GM23338 (cell line): Measurements from ENCODE around the gene BZW2. TPM values are rescaled to one million over a fixed set of nuclear protein-coding genes. Genes with fewer than 3 reads are reported as not detected.

ENCODE experiments used
- ATAC-seq: fragments of 200-7000 bp; cut with Tn5 transposase; 3 replicates; pipeline ENCODE4 v1.9.1; 2020
- DNase-seq: peaks from one replicate; pipeline ENCODE4 v3.0.0-alpha.2; 2015; ENCODE audit warnings: low spot score
- H2AFZ ChIP-seq: fragments of 200-600 bp; sonication (generic); 2 replicates; pipeline ENCODE4 v1.8.0; 2016; ENCODE audit warnings: antibody characterized with exemption, mild to moderate bottlenecking, moderate library complexity
- H3F3A ChIP-seq: fragments of 200-600 bp; sonication (generic); replicated peaks from 2 replicates; pipeline ENCODE4 v1.8.0; 2017; ENCODE audit warnings: antibody characterized with exemption, mixed run types, low read depth
- H3K27ac ChIP-seq: fragments of 200-600 bp; sonication (generic); 2 replicates; pipeline ENCODE4 v1.6.1; 2016; ENCODE audit warnings: low read depth
- H3K27me3 ChIP-seq: fragments of 200-600 bp; sonication (generic); 2 replicates; pipeline ENCODE4 v1.8.0; 2016; ENCODE audit warnings: mild to moderate bottlenecking, mixed run types, moderate library complexity; ENCODE audit not compliant: insufficient read depth
- H3K36me3 ChIP-seq: fragments of 200-600 bp; sonication (generic); 2 replicates; pipeline ENCODE4 v1.8.0; 2016; ENCODE audit warnings: mild to moderate bottlenecking; ENCODE audit not compliant: insufficient read depth
- H3K4me1 ChIP-seq: fragments of 200-600 bp; sonication (generic); 2 replicates; pipeline ENCODE4 v1.8.0; 2016; ENCODE audit warnings: mild to moderate bottlenecking, moderate library complexity; ENCODE audit not compliant: insufficient read depth
- H3K4me2 ChIP-seq: fragments of 200-600 bp; sonication (generic); 2 replicates; pipeline ENCODE4 v1.7.1; 2017; ENCODE audit warnings: mixed run types
- H3K4me3 ChIP-seq: fragments of 200-600 bp; sonication (generic); 2 replicates; pipeline ENCODE4 v1.6.1; 2016; ENCODE audit warnings: mixed run types
- H3K79me2 ChIP-seq: fragments of 200-600 bp; sonication (generic); replicated peaks from 2 replicates; pipeline ENCODE4 v1.8.0; 2017; ENCODE audit warnings: mild to moderate bottlenecking; ENCODE audit not compliant: insufficient read depth
- H3K9me2 ChIP-seq: fragments of 200-600 bp; sonication (generic); 2 replicates; pipeline ENCODE4 v1.8.0; 2017; ENCODE audit not compliant: insufficient read depth
- H4K20me1 ChIP-seq: fragments of 200-600 bp; sonication (generic); replicated peaks from 2 replicates; pipeline ENCODE4 v1.8.0; 2017; ENCODE audit warnings: mild to moderate bottlenecking; ENCODE audit not compliant: insufficient read depth
- H3K27ac Mint-ChIP-seq: 2 replicates; pipeline ENCODE4 v1.8.0; 2020; ENCODE audit warnings: inconsistent platforms, mild to moderate bottlenecking, moderate library complexity, mixed read lengths
- H3K27me3 Mint-ChIP-seq: 3 replicates; pipeline ENCODE4 v1.8.0; 2022; ENCODE audit warnings: low read depth, mild to moderate bottlenecking, moderate library complexity, mixed read lengths, inconsistent platforms; ENCODE audit not compliant: insufficient read depth, poor library complexity
- H3K36me3 Mint-ChIP-seq: 3 replicates; pipeline ENCODE4 v1.8.0; 2021; ENCODE audit warnings: low read depth, mild to moderate bottlenecking, inconsistent platforms, moderate library complexity, mixed read lengths
- H3K4me1 Mint-ChIP-seq: 3 replicates; pipeline ENCODE4 v1.8.0; 2020; ENCODE audit warnings: mild to moderate bottlenecking, inconsistent platforms, mixed read lengths
- H3K4me3 Mint-ChIP-seq: 3 replicates; pipeline ENCODE4 v1.8.0; 2021; ENCODE audit warnings: moderate library complexity, mild to moderate bottlenecking, inconsistent platforms, mixed read lengths
- H3K9me3 Mint-ChIP-seq: 3 replicates; pipeline ENCODE4 v1.8.0; 2020; ENCODE audit warnings: moderate library complexity, mild to moderate bottlenecking, inconsistent platforms, mixed read lengths
- CREB1 ChIP-seq: fragments of 250-450 bp; sonication (Bioruptor Pico); IDR thresholded peaks from 2 replicates; pipeline ENCODE4 v1.5.0; 2020; ENCODE audit warnings: low read depth, mild to moderate bottlenecking, moderate library complexity
- CTCF ChIP-seq, 2 experiments: fragments of 200-600 bp in 1 of 2; sonication (generic) in 1 of 2; conservative IDR thresholded peaks; 2 replicates each; pipeline versions ENCODE4 v1.5.1 to v1.6.1; 2016 to 2017; ENCODE audit warnings: antibody characterized with exemption in 2 of 2, low read depth in 2 of 2, mild to moderate bottlenecking in 2 of 2, moderate library complexity in 1 of 2
- ETS1 ChIP-seq: IDR thresholded peaks from 2 replicates; pipeline ENCODE4 v1.6.1; 2016; ENCODE audit warnings: antibody characterized with exemption
- EZH2 ChIP-seq: fragments of 200-600 bp; sonication (generic); IDR thresholded peaks from one replicate; pipeline ENCODE4 v1.8.0; 2017; ENCODE audit warnings: antibody characterized with exemption, mild to moderate bottlenecking, low read depth; ENCODE audit not compliant: unreplicated experiment
- JUNB ChIP-seq: IDR thresholded peaks from one replicate; pipeline ENCODE4 v1.6.1; 2016; ENCODE audit warnings: antibody characterized with exemption; ENCODE audit not compliant: unreplicated experiment
- REST ChIP-seq: IDR thresholded peaks from one replicate; pipeline ENCODE4 v1.6.1; 2018; ENCODE audit warnings: antibody characterized with exemption; ENCODE audit not compliant: unreplicated experiment
- STAT1 ChIP-seq: IDR thresholded peaks from one replicate; pipeline ENCODE4 v1.6.1; 2016; ENCODE audit warnings: antibody characterized with exemption; ENCODE audit not compliant: unreplicated experiment
- ZNF114 ChIP-seq: fragments of 250-450 bp; sonication (Bioruptor Pico); IDR thresholded peaks from 2 replicates; pipeline ENCODE4 v1.5.0; 2020; ENCODE audit warnings: mild to moderate bottlenecking, moderate library complexity
- ZNF331 ChIP-seq: fragments of 250-450 bp; sonication (Bioruptor Pico); IDR thresholded peaks from 2 replicates; pipeline ENCODE4 v1.5.0; 2020; ENCODE audit warnings: low read depth, mild to moderate bottlenecking, moderate library complexity
- ZNF462 ChIP-seq: fragments of 250-450 bp; sonication (Bioruptor Pico); IDR thresholded peaks from 2 replicates; pipeline ENCODE4 v1.5.0; 2020; ENCODE audit warnings: mild to moderate bottlenecking, moderate library complexity
- polyA plus RNA-seq: library from polyadenylated mRNA; unstranded; fragments of >200 nt; fragmentation: Nextera tagmentation; extraction: Ambion mirVana; gene quantifications from 2 replicates; pipeline ENCODE4 v1.2.1, GENCODE V29; 2016
- total RNA-seq: library from RNA; depleted of rRNA; stranded (reverse); fragments of >200 nt; shearing (Covaris generic); gene quantifications from 2 replicates; pipeline ENCODE4 v1.2.3, GENCODE V29; 2014

BZW2 gene
- total and polyA plus RNA-seq, 2 experiments from 2014 or later = 88.8 to 108 TPM

- H3K36me3 ChIP-seq = peaks cover 36% of the 10 kb centered on the region
- DNase-seq (no peak), ATAC-seq (no peak; the same call in 2 of the 3 replicates)
- no peaks in the 10 kb centered on the region for H3K27me3 ChIP-seq
- no peaks in the 10 kb centered on the region; the same call in 1 of the 2 replicates for H4K20me1 ChIP-seq
- no peak overlapping the region for H3K4me3 Mint-ChIP-seq
- peaks cover 11% of the 10 kb centered on the region for H3K4me1 Mint-ChIP-seq
- peaks cover 58% of the 10 kb centered on the region for H3K36me3 Mint-ChIP-seq
- H3K9me3 Mint-ChIP-seq = no peaks in the 10 kb centered on the region
- no peak overlapping the region for H3K27ac ChIP-seq
- no peaks in the 10 kb centered on the region for H3F3A ChIP-seq
- H3K4me2 ChIP-seq = no peak overlapping the region
- no peak overlapping the region for H3K4me3 ChIP-seq
- peak overlapping the region; percentile 24; the same call in 1 of the 2 replicates for H3K27ac Mint-ChIP-seq
- no peaks in the 10 kb centered on the region for H3K9me2 ChIP-seq
- H3K27me3 Mint-ChIP-seq = peaks cover 2% of the 10 kb centered on the region
- no peak for TF ChIP-seq ETS1
- no peak for TF ChIP-seq CREB1 (CRISPR knock-in tag)
- no peak for TF ChIP-seq STAT1
- TF ChIP-seq ZNF114 = no peak
- TF ChIP-seq REST = no peak
- TF ChIP-seq EZH2 = no peak
- TF ChIP-seq CTCF (conservative IDR thresholded peaks at IDR 0.05; ENCODE audit: low read depth in 2 of 2) = no peak
- TF ChIP-seq ZNF462 (CRISPR knock-in tag) = no peak
- no peak for TF ChIP-seq ZNF331 (CRISPR knock-in tag)
- TF ChIP-seq JUNB = no peak
- no peak overlapping the region for H2AFZ ChIP-seq
- H3K4me1 ChIP-seq = no peaks in the 10 kb centered on the region
- no peaks in the 10 kb centered on the region; the same call in 1 of the 2 replicates for H3K79me2 ChIP-seq
Measured at GRCh38 chr7:16684935-16685334, 39.0 kb downstream of the BZW2 start.
